WTC11 (cell line): ENCODE results near the gene KCNJ4. TPM values are rescaled to one million over a fixed set of nuclear protein-coding genes. Genes with fewer than 3 reads are reported as not detected.

Source experiments
- ATAC-seq: fragments of 200-7000 bp; cut with Tn5 transposase; 2 replicates; pipeline ENCODE4 v1.10.0; 2021; ENCODE audit warnings: mild to moderate bottlenecking, moderate library complexity
- CTCF ChIA-PET: fragments of 300-600 bp; sonication (Branson Sonifier 250); formaldehyde crosslinking; loops from one replicate; lab custom pipeline; 2021; ENCODE audit warnings: antibody characterized with exemption; lab: Charles Lee
- POLR2A ChIA-PET: fragments of 350-600 bp; sonication (Branson Sonifier 250); formaldehyde crosslinking; loops from one replicate; lab custom pipeline; 2021; ENCODE audit warnings: antibody characterized with exemption; lab: Charles Lee
- DNase-seq: peaks from one replicate; pipeline ENCODE4 v3.0.0; 2021; ENCODE audit warnings: low spot score
- H3K27ac Mint-ChIP-seq: 2 replicates; pipeline ENCODE4 v1.8.0; 2021; ENCODE audit warnings: mixed read lengths
- H3K27me3 Mint-ChIP-seq: 2 replicates; pipeline ENCODE4 v1.8.0; 2021; ENCODE audit warnings: low read depth, mild to moderate bottlenecking, moderate library complexity, mixed read lengths
- H3K36me3 Mint-ChIP-seq: 2 replicates; pipeline ENCODE4 v1.8.0; 2021; ENCODE audit warnings: mixed read lengths
- H3K4me1 Mint-ChIP-seq: 2 replicates; pipeline ENCODE4 v1.8.0; 2022; ENCODE audit warnings: mixed read lengths
- H3K4me3 Mint-ChIP-seq: 2 replicates; pipeline ENCODE4 v1.8.0; 2021; ENCODE audit warnings: mild to moderate bottlenecking, moderate library complexity, mixed read lengths
- H3K9me3 Mint-ChIP-seq: 2 replicates; pipeline ENCODE4 v1.8.0; 2021; ENCODE audit warnings: mixed read lengths
- FOXJ3 ChIP-seq: sonication (generic); formaldehyde crosslinking; IDR thresholded peaks from 2 replicates; pipeline ENCODE4 v1.9.0; 2021; ENCODE audit warnings: missing genetic modification reagents, mild to moderate bottlenecking, borderline replicate concordance
- GABPB1 ChIP-seq: sonication (generic); formaldehyde crosslinking; IDR thresholded peaks from 2 replicates; pipeline ENCODE4 v1.8.1; 2023; ENCODE audit warnings: mild to moderate bottlenecking, missing genetic modification reagents
- IRF2 ChIP-seq: sonication (generic); formaldehyde crosslinking; IDR thresholded peaks from 2 replicates; pipeline ENCODE4 v1.8.0; 2022; ENCODE audit warnings: low read depth, missing genetic modification reagents, borderline replicate concordance
- JAZF1 ChIP-seq: fragments of 250-450 bp; sonication (Bioruptor Pico); IDR thresholded peaks from 2 replicates; pipeline ENCODE4 v1.9.0; 2021; ENCODE audit warnings: moderate library complexity, mild to moderate bottlenecking, inconsistent platforms
- JUN ChIP-seq: sonication (generic); formaldehyde crosslinking; IDR thresholded peaks from 2 replicates; pipeline ENCODE4 v1.8.0; 2023; ENCODE audit warnings: mild to moderate bottlenecking, missing genetic modification reagents
- MYBL2 ChIP-seq: sonication (generic); formaldehyde crosslinking; IDR thresholded peaks from 2 replicates; pipeline ENCODE4 v1.8.1; 2023; ENCODE audit warnings: mild to moderate bottlenecking, moderate library complexity, missing genetic modification reagents
- NFE2L1 ChIP-seq: sonication (generic); formaldehyde crosslinking; IDR thresholded peaks from 2 replicates; pipeline ENCODE4 v1.8.1; 2023; ENCODE audit warnings: missing genetic modification reagents
- RORB ChIP-seq: fragments of 250-450 bp; sonication (Bioruptor Pico); IDR thresholded peaks from 2 replicates; pipeline ENCODE4 v1.9.0; 2021; ENCODE audit warnings: mild to moderate bottlenecking
- SMAD4 ChIP-seq: sonication (generic); formaldehyde crosslinking; IDR thresholded peaks from 2 replicates; pipeline ENCODE4 v1.8.0; 2022; ENCODE audit warnings: mild to moderate bottlenecking, missing genetic modification reagents
- TCF7 ChIP-seq: sonication (generic); formaldehyde crosslinking; IDR thresholded peaks from 2 replicates; pipeline ENCODE4 v1.8.0; 2022; ENCODE audit warnings: mild to moderate bottlenecking, low read depth, missing genetic modification reagents, moderate library complexity
- TP53 ChIP-seq: sonication (generic); formaldehyde crosslinking; IDR thresholded peaks from 2 replicates; pipeline ENCODE4 v1.8.1; 2023; ENCODE audit warnings: mild to moderate bottlenecking, missing genetic modification reagents
- ZBTB21 ChIP-seq: sonication (generic); formaldehyde crosslinking; IDR thresholded peaks from 2 replicates; pipeline ENCODE4 v1.8.1; 2023; ENCODE audit warnings: mild to moderate bottlenecking, missing genetic modification reagents, borderline replicate concordance
- ZNF121 ChIP-seq: sonication (generic); formaldehyde crosslinking; IDR thresholded peaks from 2 replicates; pipeline ENCODE4 v1.8.0; 2023; ENCODE audit warnings: missing genetic modification reagents
- ZNF671 ChIP-seq: fragments of 250-450 bp; sonication (Bioruptor Pico); IDR thresholded peaks from 2 replicates; pipeline ENCODE4 v1.8.0; 2021; ENCODE audit warnings: mild to moderate bottlenecking
- total RNA-seq: library from RNA; stranded (reverse); gene quantifications from 3 replicates; pipeline ENCODE4 v1.2.3, GENCODE V29; 2021
- TF ChIP-seq, protein P1 (sequence below): fragments of 250-450 bp; sonication (Bioruptor Pico); conservative IDR thresholded peaks from 2 replicates; pipeline ENCODE4 v1.9.0; 2021; ENCODE audit warnings: mild to moderate bottlenecking
- TF ChIP-seq, protein P2 (sequence below): sonication (generic); formaldehyde crosslinking; IDR thresholded peaks from 2 replicates; pipeline ENCODE4 v1.8.1; 2022; ENCODE audit warnings: low read depth, mild to moderate bottlenecking, moderate library complexity, missing genetic modification reagents, borderline replicate concordance
- TF ChIP-seq, protein P3 (sequence below): sonication (generic); formaldehyde crosslinking; IDR thresholded peaks from 2 replicates; pipeline ENCODE4 v1.8.0; 2022; ENCODE audit warnings: missing genetic modification reagents
- TF ChIP-seq, protein P4 (sequence below): sonication (generic); formaldehyde crosslinking; IDR thresholded peaks from 2 replicates; pipeline ENCODE4 v1.8.0; 2023; ENCODE audit warnings: mild to moderate bottlenecking, missing genetic modification reagents
- TF ChIP-seq, protein P5 (sequence below): sonication (generic); formaldehyde crosslinking; IDR thresholded peaks from 2 replicates; pipeline ENCODE4 v1.8.0; 2022; ENCODE audit warnings: mild to moderate bottlenecking, missing genetic modification reagents
- TF ChIP-seq, protein P6 (sequence below): fragments of 200-600 bp; IDR thresholded peaks from 2 replicates; pipeline ENCODE4 v1.8.0; 2022; ENCODE audit warnings: antibody characterized with exemption
- TF ChIP-seq, protein P7 (sequence below): sonication (generic); formaldehyde crosslinking; IDR thresholded peaks from 2 replicates; pipeline ENCODE4 v1.8.1; 2022; ENCODE audit warnings: mild to moderate bottlenecking, missing genetic modification reagents, moderate library complexity, borderline replicate concordance

Gene KCNJ4
- total RNA-seq, 1 experiment from 2014 or later = 3.1 TPM

DNA sequence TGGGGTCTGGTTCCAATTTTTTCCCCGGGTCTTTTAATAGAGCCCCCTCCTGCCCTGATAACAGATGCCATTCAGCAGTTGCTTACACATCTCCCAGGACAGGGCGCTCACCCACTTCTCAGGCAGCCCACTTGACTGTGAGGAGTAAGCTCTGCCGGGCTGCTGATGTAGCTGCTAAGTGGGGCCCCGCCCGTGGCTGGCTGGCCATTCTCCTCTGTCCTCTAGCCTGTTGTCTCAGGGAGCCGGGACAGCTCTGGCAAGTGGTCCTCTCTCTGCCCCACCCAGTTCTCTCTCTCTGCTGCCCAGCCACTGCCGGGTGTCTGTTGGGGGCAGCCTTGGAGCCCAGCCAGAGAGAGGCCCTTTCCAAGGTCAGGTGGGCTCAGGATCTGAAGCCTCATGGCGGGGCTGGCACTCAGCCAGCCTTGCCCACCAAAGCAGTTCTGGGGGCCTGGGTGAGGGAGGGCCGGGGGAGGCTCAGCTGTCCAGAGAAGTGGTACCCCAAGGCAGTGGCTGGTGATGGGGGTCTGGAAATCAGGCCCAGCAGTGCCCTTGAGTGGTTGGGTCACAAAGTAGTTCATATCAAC lies 8.9 kb downstream of the KCNJ4 start:
- H3K27me3 Mint-ChIP-seq = peaks cover 7% of the 10 kb centered on the region
- POLR2A ChIA-PET = no interaction called here
- ATAC-seq (no peak), DNase-seq (no peak)
- no peak overlapping the region for H3K27ac Mint-ChIP-seq
- TF ChIP-seq NFE2L1 (no peak), JAZF1 (no peak), IRF2 (CRISPR knock-in tag) (no peak), ZBTB21 (CRISPR knock-in tag) (no peak), ZNF121 (CRISPR knock-in tag) (no peak), RORB (CRISPR knock-in tag) (no peak), ZNF671 (CRISPR knock-in tag) (no peak), TP53 (CRISPR knock-in tag) (no peak), GABPB1 (CRISPR knock-in tag) (no peak), TCF7 (CRISPR knock-in tag) (no peak)
- TF ChIP-seq, protein P1, sequence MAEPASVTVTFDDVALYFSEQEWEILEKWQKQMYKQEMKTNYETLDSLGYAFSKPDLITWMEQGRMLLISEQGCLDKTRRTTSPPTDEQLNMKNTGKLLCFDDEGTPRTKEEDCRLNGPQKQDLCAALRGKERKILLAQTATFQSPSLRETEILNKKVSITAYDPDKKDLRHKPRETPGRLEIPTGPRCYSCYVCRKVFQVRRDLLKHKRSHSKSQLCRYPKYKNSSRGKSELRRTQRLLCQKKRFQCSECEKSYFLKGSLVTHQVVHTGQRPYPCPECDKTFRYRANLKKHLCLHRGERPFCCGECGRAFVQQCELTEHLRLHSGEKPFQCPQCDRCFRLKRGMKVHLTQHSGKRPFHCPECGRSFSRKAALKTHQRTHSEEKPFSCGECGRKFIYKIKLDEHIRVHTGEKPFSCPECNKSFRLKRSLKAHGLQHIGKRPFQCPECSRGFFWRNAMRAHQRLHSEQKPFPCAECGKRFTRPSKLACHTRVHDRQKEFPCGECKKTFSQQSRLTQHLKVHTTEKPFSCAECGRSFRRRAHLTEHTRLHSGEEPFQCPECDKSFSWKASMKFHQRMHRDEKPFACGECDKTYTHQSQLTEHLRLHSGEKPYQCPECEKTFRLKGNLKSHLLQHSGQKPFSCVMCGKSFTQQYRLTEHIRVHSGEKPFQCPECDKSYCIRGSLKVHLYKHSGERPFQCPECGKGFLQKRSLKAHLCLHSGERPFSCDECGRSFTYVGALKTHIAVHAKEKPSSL (CRISPR knock-in tag) = no peak
- TF ChIP-seq, protein P2, sequence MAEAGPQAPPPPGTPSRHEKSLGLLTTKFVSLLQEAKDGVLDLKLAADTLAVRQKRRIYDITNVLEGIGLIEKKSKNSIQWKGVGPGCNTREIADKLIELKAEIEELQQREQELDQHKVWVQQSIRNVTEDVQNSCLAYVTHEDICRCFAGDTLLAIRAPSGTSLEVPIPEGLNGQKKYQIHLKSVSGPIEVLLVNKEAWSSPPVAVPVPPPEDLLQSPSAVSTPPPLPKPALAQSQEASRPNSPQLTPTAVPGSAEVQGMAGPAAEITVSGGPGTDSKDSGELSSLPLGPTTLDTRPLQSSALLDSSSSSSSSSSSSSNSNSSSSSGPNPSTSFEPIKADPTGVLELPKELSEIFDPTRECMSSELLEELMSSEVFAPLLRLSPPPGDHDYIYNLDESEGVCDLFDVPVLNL = no peak
- TF ChIP-seq, protein P3, sequence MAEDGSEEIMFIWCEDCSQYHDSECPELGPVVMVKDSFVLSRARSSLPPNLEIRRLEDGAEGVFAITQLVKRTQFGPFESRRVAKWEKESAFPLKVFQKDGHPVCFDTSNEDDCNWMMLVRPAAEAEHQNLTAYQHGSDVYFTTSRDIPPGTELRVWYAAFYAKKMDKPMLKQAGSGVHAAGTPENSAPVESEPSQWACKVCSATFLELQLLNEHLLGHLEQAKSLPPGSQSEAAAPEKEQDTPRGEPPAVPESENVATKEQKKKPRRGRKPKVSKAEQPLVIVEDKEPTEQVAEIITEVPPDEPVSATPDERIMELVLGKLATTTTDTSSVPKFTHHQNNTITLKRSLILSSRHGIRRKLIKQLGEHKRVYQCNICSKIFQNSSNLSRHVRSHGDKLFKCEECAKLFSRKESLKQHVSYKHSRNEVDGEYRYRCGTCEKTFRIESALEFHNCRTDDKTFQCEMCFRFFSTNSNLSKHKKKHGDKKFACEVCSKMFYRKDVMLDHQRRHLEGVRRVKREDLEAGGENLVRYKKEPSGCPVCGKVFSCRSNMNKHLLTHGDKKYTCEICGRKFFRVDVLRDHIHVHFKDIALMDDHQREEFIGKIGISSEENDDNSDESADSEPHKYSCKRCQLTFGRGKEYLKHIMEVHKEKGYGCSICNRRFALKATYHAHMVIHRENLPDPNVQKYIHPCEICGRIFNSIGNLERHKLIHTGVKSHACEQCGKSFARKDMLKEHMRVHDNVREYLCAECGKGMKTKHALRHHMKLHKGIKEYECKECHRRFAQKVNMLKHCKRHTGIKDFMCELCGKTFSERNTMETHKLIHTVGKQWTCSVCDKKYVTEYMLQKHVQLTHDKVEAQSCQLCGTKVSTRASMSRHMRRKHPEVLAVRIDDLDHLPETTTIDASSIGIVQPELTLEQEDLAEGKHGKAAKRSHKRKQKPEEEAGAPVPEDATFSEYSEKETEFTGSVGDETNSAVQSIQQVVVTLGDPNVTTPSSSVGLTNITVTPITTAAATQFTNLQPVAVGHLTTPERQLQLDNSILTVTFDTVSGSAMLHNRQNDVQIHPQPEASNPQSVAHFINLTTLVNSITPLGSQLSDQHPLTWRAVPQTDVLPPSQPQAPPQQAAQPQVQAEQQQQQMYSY (CRISPR knock-in tag) = no peak
- TF ChIP-seq, protein P4, sequence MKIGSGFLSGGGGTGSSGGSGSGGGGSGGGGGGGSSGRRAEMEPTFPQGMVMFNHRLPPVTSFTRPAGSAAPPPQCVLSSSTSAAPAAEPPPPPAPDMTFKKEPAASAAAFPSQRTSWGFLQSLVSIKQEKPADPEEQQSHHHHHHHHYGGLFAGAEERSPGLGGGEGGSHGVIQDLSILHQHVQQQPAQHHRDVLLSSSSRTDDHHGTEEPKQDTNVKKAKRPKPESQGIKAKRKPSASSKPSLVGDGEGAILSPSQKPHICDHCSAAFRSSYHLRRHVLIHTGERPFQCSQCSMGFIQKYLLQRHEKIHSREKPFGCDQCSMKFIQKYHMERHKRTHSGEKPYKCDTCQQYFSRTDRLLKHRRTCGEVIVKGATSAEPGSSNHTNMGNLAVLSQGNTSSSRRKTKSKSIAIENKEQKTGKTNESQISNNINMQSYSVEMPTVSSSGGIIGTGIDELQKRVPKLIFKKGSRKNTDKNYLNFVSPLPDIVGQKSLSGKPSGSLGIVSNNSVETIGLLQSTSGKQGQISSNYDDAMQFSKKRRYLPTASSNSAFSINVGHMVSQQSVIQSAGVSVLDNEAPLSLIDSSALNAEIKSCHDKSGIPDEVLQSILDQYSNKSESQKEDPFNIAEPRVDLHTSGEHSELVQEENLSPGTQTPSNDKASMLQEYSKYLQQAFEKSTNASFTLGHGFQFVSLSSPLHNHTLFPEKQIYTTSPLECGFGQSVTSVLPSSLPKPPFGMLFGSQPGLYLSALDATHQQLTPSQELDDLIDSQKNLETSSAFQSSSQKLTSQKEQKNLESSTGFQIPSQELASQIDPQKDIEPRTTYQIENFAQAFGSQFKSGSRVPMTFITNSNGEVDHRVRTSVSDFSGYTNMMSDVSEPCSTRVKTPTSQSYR (CRISPR knock-in tag) = no peak
- TF ChIP-seq, protein P5, sequence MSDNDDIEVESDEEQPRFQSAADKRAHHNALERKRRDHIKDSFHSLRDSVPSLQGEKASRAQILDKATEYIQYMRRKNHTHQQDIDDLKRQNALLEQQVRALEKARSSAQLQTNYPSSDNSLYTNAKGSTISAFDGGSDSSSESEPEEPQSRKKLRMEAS = no peak
- CTCF ChIA-PET = interaction anchor here (4.6 kb wide), 1 partner anchor 11 kb away, joined by 54 read pairs; no protein-coding TSS in a partner anchor
- no peak overlapping the region for H3K4me3 Mint-ChIP-seq
- peaks cover 14% of the 10 kb centered on the region for H3K4me1 Mint-ChIP-seq
- H3K9me3 Mint-ChIP-seq = no peaks in the 10 kb centered on the region
- H3K36me3 Mint-ChIP-seq = no peaks in the 10 kb centered on the region

DNA sequence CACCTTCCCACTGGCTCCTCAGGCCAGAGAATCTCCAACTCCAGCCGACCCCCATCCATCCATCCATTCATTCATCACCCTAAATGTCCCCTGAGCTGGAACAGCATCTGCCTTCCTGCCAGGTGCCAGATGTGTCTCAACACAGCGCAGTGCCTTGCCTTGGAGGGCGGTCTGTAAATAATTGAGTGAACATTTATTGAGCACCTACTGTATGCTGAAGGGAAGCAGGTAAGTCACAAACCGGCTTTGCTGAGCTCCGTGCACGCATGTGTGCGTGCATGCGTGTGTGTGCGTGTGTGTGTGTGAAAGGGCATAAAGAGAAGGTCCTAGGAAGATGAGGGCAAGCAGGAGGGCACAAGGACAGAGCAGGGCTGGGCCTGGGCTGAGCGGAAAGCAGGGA lies 10.2 kb downstream of the KCNJ4 start:
- ATAC-seq (no peak), DNase-seq (no peak)
- Mint-ChIP-seq H3K27ac (0 out of 2 replicates have a peak overlapping the region, but pooled peaks have one; percentile 14), H3K36me3 (no peaks in the 10 kb centered on the region), H3K9me3 (no peaks in the 10 kb centered on the region), H3K27me3 (peaks cover 1% of the 10 kb centered on the region), H3K4me3 (no peak overlapping the region), H3K4me1 (peaks cover 2% of the 10 kb centered on the region; the same call in 1 of the 2 replicates)
- ChIA-PET POLR2A (no interaction called here), CTCF (interaction anchor here (4.6 kb wide), 1 partner anchor 10 kb away, joined by 54 read pairs; no protein-coding TSS in a partner anchor)
- TF ChIP-seq FOXJ3 (CRISPR knock-in tag) (no peak), JUN (CRISPR knock-in tag) (no peak), SMAD4 (no peak), MYBL2 (no peak)
- TF ChIP-seq, protein P6, sequence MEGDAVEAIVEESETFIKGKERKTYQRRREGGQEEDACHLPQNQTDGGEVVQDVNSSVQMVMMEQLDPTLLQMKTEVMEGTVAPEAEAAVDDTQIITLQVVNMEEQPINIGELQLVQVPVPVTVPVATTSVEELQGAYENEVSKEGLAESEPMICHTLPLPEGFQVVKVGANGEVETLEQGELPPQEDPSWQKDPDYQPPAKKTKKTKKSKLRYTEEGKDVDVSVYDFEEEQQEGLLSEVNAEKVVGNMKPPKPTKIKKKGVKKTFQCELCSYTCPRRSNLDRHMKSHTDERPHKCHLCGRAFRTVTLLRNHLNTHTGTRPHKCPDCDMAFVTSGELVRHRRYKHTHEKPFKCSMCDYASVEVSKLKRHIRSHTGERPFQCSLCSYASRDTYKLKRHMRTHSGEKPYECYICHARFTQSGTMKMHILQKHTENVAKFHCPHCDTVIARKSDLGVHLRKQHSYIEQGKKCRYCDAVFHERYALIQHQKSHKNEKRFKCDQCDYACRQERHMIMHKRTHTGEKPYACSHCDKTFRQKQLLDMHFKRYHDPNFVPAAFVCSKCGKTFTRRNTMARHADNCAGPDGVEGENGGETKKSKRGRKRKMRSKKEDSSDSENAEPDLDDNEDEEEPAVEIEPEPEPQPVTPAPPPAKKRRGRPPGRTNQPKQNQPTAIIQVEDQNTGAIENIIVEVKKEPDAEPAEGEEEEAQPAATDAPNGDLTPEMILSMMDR = no peak
- TF ChIP-seq, protein P7, sequence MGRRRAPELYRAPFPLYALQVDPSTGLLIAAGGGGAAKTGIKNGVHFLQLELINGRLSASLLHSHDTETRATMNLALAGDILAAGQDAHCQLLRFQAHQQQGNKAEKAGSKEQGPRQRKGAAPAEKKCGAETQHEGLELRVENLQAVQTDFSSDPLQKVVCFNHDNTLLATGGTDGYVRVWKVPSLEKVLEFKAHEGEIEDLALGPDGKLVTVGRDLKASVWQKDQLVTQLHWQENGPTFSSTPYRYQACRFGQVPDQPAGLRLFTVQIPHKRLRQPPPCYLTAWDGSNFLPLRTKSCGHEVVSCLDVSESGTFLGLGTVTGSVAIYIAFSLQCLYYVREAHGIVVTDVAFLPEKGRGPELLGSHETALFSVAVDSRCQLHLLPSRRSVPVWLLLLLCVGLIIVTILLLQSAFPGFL = no peak
- TF ChIP-seq, protein P5 = no peak
